Right lobe of liver (tissue), 6 donors: ENCODE data around the gene AVPI1. TPM values are rescaled to one million over a fixed set of nuclear protein-coding genes. Genes with fewer than 3 reads are reported as not detected.

Experiments
- ATAC-seq, 4 donors: fragments of 200-7000 bp; cut with Tn5 transposase; one replicate each; pipeline ENCODE4 v1.9.1; 2020; ENCODE audit warnings: mild to moderate bottlenecking in 4 of 4, moderate library complexity in 4 of 4
- DNase-seq, 3 donors: peaks; one replicate each; pipeline ENCODE4 v3.0.0-alpha.2; 2020
- H3K27ac ChIP-seq, 3 donors: fragments of 200-600 bp; one replicate each; pipeline ENCODE4 v1.8.0; 2022
- H3K27me3 ChIP-seq, 2 donors: fragments of 200-600 bp; one replicate each; pipeline ENCODE4 v1.8.0; 2022
- H3K36me3 ChIP-seq, 4 donors: fragments of 200-600 bp; sonication (generic) in 1 of 4; one replicate each; pipeline versions ENCODE4 v1.5.1 to v1.8.0; 2017 to 2022; ENCODE audit warnings: control low read depth in 1 of 4
- H3K4me1 ChIP-seq, 4 donors: fragments of 200-600 bp; sonication (generic) in 1 of 4; one replicate each; pipeline versions ENCODE4 v1.5.1 to v1.8.0; 2017 to 2022; ENCODE audit warnings: control low read depth in 1 of 4
- H3K4me3 ChIP-seq, 3 donors: fragments of 200-600 bp; one replicate each; pipeline ENCODE4 v1.8.0; 2022
- H3K9me3 ChIP-seq, 4 donors: fragments of 200-600 bp; sonication (generic) in 1 of 4; one replicate each; pipeline versions ENCODE4 v1.5.1 to v1.8.0; 2017 to 2022; ENCODE audit warnings: control low read depth in 1 of 4
- POLR2A ChIP-seq: fragments of 450-650 bp; IDR thresholded peaks from one replicate; pipeline ENCODE4 v1.6.1; 2017; ENCODE audit warnings: antibody characterized with exemption, mild to moderate bottlenecking
- WGBS: methylation state at CpG from one replicate; pipeline ENCODE4 v1.1.6; 2018; ENCODE audit warnings: low coverage, low lambda C conversion rate; ENCODE audit not compliant: insufficient coverage; ENCODE audit errors: missing lambda C conversion rate; 5-methylcytosine and 5-hydroxymethylcytosine counted together
- intact Hi-C, 2 donors: fragments of 100-400 bp; cut with DNase I; formaldehyde crosslinking; loops; one replicate each; pipeline versions ENCODE4 v1.11.2 to v1.14.1; 2022
- total RNA-seq, 6 experiments: library from RNA; depleted of rRNA in 2 of 6; stranded (reverse); fragments of >200 nt in 2 of 6; fragmentation: NEBNext Ultra II Directional in 3 of 6; extraction: Animal tissue kit (Norgen Biotek cat#: 25700) in 3 of 6; gene quantifications; one replicate each; pipeline versions ENCODE4 v1.1.0 to v1.2.4, GENCODE V29; 2016 to 2023
- TF ChIP-seq, protein P1 (sequence below), 4 donors: fragments of 200-600 bp in 3 of 4; fragments of 450-650 bp in 1 of 4; IDR thresholded peaks; one replicate each; pipeline versions ENCODE4 v1.5.1 to v1.8.0; 2016 to 2022; ENCODE audit warnings: antibody characterized with exemption in 4 of 4, mild to moderate bottlenecking in 2 of 4
- donor health status: DM: no; HTN: yes; CAD: no.
- donor health status: DM: no; HTN: no; CAD: no.
- donor health status: DM: no; HTN: no; CAD: no.
- donor health status: DM: no; HTN: yes; CAD: no.
- donor health status: DM: no; HTN: yes; CAD: no.

Gene AVPI1
- total RNA-seq, 6 experiments from 2014 or later = 10.3 to 27.0 (median 20.2) TPM

DNA sequence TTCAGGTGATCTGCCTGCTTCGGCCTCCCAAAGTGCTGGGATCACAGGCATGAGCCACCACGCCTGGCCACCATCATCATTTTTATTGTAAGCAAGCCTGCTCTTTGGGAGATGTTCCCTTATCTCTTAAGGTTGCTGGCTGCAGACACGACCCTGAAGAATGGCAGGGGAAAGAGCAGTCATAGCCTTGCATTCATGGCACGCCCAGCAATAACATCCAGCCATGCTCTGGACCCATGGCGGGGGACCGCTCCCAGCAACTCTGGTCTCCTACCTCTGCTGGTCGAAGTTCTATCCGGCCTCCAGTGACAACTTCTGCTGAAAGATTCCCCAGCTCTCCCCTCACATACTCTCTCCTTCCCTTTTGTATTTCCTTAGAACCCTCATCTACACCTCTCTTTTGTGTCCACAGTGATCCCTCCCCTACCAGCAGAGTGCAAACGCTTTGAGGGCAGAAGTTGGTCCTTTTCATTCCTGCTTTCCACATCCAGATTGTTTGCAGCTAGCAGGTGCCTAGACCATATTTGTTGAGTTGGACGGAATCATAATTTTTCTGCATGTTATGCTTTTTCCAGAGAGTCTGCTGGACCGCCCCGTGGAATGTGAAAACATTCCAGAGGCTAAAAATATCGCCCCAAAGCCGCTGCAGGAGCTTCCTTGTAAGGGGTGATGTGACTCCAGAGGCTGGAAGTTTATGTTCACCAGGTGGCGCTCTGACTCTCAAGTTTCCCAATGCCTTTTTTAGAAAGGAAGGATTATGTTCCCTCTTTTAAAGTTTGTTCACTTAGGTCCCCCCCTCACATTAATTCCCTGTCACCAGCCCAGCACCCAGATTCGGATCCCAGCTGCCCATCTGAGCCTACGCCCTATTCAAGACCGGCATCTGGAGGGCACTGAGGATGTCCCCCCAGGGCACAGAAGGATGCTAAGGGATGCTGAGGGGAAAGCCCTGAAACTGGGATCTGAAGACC is 22.2 kb upstream of the AVPI1 start:
- ATAC-seq = peak; percentile 8 to 37 (median 20)
- intact Hi-C loops = no loop called here
- no peak overlapping the region for H3K27ac ChIP-seq

GRCh38 chr10:97708167-97708566 is 21.1 kb upstream of the AVPI1 start:
- DNase-seq (peak in 1 of 3 donors; percentile 8), ATAC-seq (no peak)
- H3K9me3 ChIP-seq = no peaks in the 10 kb centered on the region
- H3K4me1 ChIP-seq = peaks cover 0 to 14% (median 4%) of the 10 kb centered on the region in 4 donors
- peak overlapping the region in 2 of 3 donors; percentile 40 to 67 for H3K27ac ChIP-seq
- 38% methylated on average over 1 of the region's 2 CpGs for WGBS
- intact Hi-C loops = no loop called here
- H3K36me3 ChIP-seq = no peaks in the 10 kb centered on the region
- no peak overlapping the region for H3K4me3 ChIP-seq
- H3K27me3 ChIP-seq = no peaks in the 10 kb centered on the region
- TF ChIP-seq POLR2A = no peak
- TF ChIP-seq, protein P1, sequence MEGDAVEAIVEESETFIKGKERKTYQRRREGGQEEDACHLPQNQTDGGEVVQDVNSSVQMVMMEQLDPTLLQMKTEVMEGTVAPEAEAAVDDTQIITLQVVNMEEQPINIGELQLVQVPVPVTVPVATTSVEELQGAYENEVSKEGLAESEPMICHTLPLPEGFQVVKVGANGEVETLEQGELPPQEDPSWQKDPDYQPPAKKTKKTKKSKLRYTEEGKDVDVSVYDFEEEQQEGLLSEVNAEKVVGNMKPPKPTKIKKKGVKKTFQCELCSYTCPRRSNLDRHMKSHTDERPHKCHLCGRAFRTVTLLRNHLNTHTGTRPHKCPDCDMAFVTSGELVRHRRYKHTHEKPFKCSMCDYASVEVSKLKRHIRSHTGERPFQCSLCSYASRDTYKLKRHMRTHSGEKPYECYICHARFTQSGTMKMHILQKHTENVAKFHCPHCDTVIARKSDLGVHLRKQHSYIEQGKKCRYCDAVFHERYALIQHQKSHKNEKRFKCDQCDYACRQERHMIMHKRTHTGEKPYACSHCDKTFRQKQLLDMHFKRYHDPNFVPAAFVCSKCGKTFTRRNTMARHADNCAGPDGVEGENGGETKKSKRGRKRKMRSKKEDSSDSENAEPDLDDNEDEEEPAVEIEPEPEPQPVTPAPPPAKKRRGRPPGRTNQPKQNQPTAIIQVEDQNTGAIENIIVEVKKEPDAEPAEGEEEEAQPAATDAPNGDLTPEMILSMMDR (IDR thresholded peaks at IDR 0.05) = no peak

More for the DNA sequence above, 22.2 kb upstream of the AVPI1 start:
- Histone ChIP-seq H3K4me1 (peaks cover 0 to 15% (median 4%) of the 10 kb centered on the region in 4 donors), H3K36me3 (no peaks in the 10 kb centered on the region), H3K27me3 (no peaks in the 10 kb centered on the region), H3K9me3 (no peaks in the 10 kb centered on the region), H3K4me3 (no peak overlapping the region)
- WGBS = 28% methylated on average over 10 of the region's 18 CpGs
- no peak for TF ChIP-seq POLR2A
- TF ChIP-seq, protein P1 (IDR thresholded peaks at IDR 0.05) = peak; percentile 59 to 69 (median 60)
- DNase-seq = peak; percentile 39 to 58 (median 51)

DNA sequence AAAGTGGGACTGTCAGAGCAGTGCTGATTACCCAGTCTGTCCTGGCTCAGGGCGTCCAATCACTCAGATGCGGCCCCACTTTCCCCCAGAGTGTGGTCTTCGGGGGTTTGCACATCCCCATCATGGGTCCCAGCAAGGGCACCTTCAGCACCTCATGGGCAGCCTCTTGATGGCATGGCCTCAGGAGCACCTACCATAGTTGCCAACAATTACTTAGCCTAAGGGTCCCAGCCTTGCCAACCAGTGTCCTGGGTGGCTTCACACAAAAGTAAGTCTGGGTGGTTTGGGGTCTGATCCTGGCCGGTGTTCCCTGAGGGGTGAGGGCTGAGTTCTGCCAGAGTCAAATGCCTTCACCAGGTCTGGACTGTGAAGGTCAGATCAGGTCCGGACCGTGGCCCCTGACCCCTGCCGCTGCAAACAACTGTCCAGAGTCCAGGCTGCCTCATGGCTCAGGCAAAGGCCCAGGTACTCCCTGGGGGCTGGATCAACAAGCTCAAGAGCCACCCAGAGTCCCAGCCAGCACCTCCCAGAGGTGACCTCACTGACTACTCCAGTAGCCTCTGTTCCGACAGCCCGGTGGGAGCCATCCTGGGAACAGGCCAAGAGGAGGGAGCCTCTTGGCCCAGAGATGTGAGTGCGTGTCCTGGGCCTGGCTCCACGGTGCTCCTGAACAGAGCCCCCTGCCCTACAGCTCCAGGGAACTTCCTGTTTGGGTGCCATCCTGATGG is 20.3 kb upstream of the AVPI1 start:
- DNase-seq (peak; percentile 79 to 90 (median 89)), ATAC-seq (peak; percentile 93 to 97 (median 96))
- Histone ChIP-seq H3K9me3 (no peaks in the 10 kb centered on the region), H3K4me1 (peaks cover 0 to 14% (median 4%) of the 10 kb centered on the region in 4 donors), H3K36me3 (no peaks in the 10 kb centered on the region), H3K4me3 (no peak overlapping the region), H3K27me3 (no peaks in the 10 kb centered on the region), H3K27ac (peak overlapping the region in 2 of 3 donors; percentile 41 to 67)
- intact Hi-C loops = no loop called here
- 20% methylated on average over 3 of the region's 11 CpGs for WGBS
- TF ChIP-seq, protein P1 (IDR thresholded peaks at IDR 0.05) = no peak
- TF ChIP-seq POLR2A = peak; percentile 30

DNA sequence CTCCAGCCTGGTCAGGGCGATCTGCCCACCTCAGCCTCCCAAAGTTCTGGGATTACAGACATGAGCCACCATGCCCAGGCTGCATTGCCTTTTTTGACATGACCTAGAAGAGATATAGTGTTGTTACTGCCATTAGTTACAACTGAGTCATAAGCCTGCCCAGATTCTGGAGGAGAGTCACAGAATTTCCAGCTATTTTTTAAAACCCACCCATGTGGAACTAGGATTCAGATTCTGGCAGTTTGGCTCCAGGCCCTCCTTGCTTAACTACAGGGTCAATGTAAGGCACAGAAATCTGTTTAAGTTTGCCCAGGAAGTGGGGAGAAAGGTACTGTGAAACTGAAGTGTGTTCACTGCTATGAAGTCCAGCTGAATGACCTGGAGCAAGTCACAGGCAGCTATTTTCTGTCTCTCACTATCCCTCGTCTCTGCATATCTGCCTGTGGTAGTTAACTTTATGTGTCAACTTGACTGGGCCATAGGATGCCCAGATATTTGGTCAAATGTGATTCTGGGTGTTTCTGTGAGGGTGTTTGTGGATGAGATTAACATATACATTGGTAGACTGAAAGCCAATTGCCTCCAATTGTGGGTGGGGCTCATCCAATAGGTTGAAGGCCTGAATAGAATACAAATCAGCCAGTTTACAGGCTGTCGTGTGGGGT is 18.1 kb upstream of the AVPI1 start:
- Histone ChIP-seq H3K4me3 (no peak overlapping the region), H3K27ac (no peak overlapping the region), H3K27me3 (no peaks in the 10 kb centered on the region), H3K4me1 (peaks cover 0 to 14% (median 4%) of the 10 kb centered on the region in 4 donors), H3K9me3 (no peaks in the 10 kb centered on the region), H3K36me3 (no peaks in the 10 kb centered on the region)
- ATAC-seq (no peak), DNase-seq (peak in 1 of 3 donors; percentile 17)
- 79% methylated on average over 2 of the region's 3 CpGs for WGBS
- intact Hi-C loops = no loop called here
- TF ChIP-seq, protein P1 (IDR thresholded peaks at IDR 0.05) = no peak
- no peak for TF ChIP-seq POLR2A
